Hematopoietic multipotent progenitor cell treated with erythropoietin and hydrocortisone succinate and interleukin-3 and kit ligand, for 8 days (in vitro differentiated cells): ENCODE measurements around the gene CADPS.

ENCODE experiments used
- DNase-seq: peaks from one replicate; pipeline ENCODE4 v3.0.0-alpha.2; 2015

The CADPS gene

GRCh38 chr3:62732183-62732904 is 142.9 kb downstream of the CADPS start:
- DNase-seq, result no peak

- DNase-seq, result no peak
These were observed 147.2 kb downstream of the CADPS start for GRCh38 chr3:62727981-62728380.

GRCh38 chr3:62727536-62727935 is 147.7 kb downstream of the CADPS start:
- DNase-seq, result no peak

GRCh38 chr3:62724503-62724902 is 150.7 kb downstream of the CADPS start:
- DNase-seq, result no peak

- no peak for DNase-seq
These were observed 151.3 kb downstream of the CADPS start for GRCh38 chr3:62723914-62724217.

DNA sequence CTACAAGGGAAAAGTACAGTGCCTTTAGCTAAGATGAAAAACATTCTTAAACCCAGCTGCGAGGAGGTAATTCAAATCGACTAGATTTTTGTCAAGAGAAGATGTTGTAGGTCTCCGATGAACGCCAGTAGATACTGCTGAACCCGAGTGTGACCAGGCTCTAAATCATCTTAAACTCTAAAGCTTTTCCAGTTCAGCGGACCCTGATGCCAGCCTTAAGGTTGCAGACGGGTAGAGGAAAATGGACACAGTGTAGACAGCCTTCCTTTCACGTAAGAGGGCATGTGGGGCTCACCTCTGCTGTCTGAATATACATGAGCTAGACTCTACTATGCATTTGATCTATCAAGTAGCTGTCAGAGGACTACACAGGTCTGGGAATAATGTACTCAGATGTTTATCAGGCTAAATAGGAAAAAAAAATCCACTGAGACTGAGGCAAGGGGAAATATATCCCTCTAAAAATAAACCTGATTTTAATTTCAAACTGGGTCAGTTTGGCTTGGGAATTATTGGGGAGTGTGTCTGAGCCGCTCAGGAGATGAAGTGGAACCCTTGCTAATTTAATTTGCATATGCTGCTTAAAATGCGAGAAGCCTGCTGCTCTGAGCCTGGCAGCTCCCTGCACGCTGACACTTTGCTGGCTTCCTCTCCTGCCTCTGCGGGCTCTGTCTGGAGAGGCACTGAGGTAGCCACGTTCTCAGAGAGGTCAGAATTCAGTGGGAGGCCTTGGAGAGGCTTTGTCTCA is 151.9 kb downstream of the CADPS start:
- DNase-seq, result no peak

GRCh38 chr3:62722344-62722743 is 152.9 kb downstream of the CADPS start:
- no peak for DNase-seq

DNA sequence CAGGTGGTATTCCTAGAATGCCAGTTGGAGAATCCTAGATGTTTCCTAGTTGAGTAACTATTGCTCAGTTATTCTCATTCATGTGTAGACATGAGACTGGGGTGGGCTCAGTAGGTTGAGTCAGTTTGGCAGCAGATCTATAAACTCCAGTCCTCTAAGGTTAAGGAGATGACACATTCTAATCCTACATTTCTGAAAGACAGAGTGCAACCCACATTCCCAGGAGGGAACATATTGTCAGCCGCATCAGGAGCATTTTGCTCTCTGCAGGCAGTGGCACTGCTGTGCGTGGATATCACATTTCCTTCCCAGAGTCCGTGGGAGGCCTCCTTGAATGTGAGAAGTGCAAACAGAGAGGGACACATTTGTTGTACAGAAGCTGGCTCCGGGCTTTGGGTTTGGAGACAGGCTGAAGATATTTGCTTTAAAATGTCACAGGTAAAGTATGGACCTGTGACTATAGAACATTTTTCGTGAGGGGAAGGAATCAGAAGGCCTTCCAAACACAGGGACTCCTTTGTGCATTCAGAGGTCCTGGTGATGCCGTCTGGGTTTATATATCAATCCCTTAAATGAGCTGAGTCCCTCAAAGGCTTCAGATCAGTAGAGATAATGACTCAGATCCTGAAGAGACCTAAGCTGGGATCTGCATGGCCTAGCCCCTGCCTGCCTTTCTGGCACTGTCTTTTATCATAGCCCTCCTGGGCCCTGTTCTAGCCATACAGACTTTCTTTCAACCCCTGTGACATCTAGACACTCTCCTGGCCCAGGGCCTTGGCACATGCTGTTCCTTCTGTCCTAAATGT is 156.5 kb downstream of the CADPS start:
- no peak for DNase-seq

DNA sequence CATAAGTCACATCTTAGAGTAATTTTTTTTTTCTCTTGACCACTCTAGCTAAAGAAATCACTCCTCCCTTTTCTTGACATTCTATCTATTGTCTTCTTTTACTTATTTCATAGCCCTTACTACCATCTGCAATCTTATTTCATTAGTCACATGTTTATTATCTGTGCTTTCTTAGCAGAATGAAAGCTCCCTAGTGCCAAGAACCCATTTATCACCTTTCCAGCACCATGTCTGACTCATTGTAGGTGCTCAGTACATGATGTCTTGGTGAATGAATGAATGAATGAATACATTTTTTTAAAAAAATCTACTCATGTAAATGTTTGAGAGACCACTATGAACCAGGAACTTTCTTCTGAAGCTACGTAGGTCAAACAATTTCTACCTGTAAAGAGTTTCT is 157.2 kb downstream of the CADPS start:
- DNase-seq, result no peak

- no peak for DNase-seq
These were observed 162.5 kb downstream of the CADPS start for GRCh38 chr3:62712746-62713145.

DNA sequence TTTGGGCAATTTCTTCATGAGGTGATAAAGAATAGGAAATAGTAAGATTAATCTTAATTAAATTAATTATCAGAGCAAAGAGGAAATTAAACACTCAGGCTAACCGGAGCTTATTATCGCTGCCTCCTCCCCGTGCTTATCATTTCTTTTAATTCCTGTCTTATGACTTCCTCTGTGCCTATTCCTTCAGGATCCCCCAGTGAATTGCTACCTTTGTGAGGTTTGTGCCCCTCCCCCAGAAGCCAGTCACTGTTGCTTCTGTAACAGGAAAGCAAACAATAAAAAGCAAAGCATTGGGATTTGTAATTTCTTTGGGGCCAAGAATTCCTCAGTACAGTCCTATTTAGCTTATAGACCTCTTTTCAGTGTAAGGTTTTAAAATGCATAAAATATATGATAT is 164.5 kb downstream of the CADPS start:
- DNase-seq, result no peak

- DNase-seq, result no peak
These were observed 166.4 kb downstream of the CADPS start for GRCh38 chr3:62708638-62709373.

GRCh38 chr3:62705721-62706120 is 169.5 kb downstream of the CADPS start:
- DNase-seq, result no peak

- DNase-seq, result no peak
These were observed 171.6 kb downstream of the CADPS start for GRCh38 chr3:62703451-62704167.

GRCh38 chr3:62700357-62700756 is 174.9 kb downstream of the CADPS start:
- DNase-seq, result no peak

DNA sequence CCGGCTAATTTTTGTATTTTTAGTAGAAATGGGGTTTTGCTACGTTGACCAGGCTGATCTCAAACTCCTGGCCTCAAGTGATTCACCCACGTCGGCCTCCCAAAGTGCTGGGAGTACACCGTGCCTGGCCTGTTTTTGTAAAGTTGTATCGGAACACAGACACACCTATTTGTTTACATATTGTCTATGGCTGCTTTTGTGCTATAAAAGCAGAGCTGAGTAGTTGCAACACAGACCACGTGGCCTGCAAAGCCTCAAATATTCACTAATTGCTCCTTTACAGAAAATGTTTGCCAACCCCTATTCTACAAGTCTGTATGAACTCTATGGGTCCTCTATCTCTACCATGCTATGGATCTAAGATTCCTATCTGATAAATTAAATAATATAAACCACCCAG is 175.5 kb downstream of the CADPS start:
- DNase-seq, result no peak

DNA sequence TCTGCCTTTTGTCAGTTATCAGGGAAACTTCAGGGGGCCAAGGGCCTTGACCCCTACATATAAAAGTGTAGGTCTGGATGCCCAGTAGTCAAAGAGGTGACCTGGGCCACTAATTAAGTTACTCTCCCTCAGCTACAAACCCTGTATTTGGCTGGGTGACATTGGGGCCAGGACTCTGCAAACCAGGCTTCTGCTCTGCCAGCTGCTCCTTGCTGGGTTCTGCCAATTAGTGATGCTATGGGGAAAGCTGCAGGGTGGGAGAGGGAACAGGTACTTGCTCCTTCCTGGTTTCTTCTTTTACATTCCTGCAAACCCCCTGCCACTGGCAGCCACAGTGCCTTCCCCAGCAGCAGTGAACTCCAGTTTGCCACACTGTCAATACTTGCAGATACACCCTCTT is 179.2 kb downstream of the CADPS start:
- no peak for DNase-seq

DNA sequence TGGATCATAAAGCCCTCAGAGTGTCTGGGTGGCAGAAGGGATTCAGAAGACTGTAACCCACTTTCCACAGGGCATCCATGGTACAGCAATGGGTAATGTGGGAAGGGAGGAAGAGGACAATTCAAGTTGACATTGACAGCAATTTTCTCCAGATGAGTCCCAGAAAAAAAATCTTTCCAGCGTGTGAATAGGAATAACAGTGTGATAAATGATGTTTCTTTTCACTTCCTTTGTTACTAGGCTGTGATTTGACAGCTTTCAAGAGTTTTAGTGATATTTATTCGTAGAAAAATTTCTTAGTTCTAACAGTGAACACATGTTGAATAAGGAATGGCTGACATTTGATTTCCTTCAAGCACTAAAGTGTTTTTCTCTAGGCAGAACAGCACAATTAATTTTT is 186.4 kb downstream of the CADPS start:
- DNase-seq, result no peak

GRCh38 chr3:62688050-62688449 is 187.2 kb downstream of the CADPS start:
- no peak for DNase-seq

- no peak for DNase-seq
These were observed 188.5 kb downstream of the CADPS start for GRCh38 chr3:62686503-62687294.

- no peak for DNase-seq
These were observed 192.4 kb downstream of the CADPS start for GRCh38 chr3:62682826-62683225.

DNA sequence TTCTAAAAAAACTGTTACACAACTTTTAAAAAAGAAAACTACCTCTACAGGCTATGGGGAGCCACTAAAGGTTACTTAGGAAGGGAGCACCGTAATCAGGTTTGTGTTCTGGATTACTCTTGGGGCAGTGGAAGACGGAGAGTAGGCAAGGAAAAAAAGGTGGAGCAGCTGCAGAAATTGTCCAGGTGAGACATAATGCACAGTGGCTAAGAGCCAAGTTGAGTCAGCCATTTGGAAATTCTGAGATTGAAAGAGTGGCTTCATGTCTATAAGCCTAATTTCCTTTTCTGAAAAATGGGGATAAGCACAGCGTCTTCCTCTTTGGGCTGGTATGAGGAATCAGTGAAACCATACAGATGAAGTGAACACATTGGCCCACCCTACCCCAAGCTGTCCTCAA is 195.2 kb downstream of the CADPS start:
- DNase-seq, result no peak
